EL (cell line): ENCODE measurements around the gene GUCY1A2.
"Not testable (repeated sequence)": the region's sequence is repeated elsewhere in the genome, so short reads cannot be mapped to it uniquely, and the experiment has no call there.

ENCODE experiments used
- DNase-seq: peaks from one replicate; pipeline ENCODE4 v3.0.0-alpha.2; 2016

The GUCY1A2 gene

GRCh38 chr11:106828976-106829375, 189.3 kb downstream of the GUCY1A2 start:
- DNase-seq: no peak

GRCh38 chr11:106828576-106828975, 189.7 kb downstream of the GUCY1A2 start:
- peak; percentile 1 for DNase-seq

- no peak for DNase-seq
Observed at GRCh38 chr11:106827687-106828086, 190.6 kb downstream of the GUCY1A2 start.

- DNase-seq: not testable (repeated sequence)
Observed at GRCh38 chr11:106826558-106826957, 191.7 kb downstream of the GUCY1A2 start.

GRCh38 chr11:106821826-106822225, 196.4 kb downstream of the GUCY1A2 start:
- no peak for DNase-seq

- DNase-seq: no peak
Observed at GRCh38 chr11:106821291-106821690, 197.0 kb downstream of the GUCY1A2 start.

GRCh38 chr11:106818443-106818842, 199.8 kb downstream of the GUCY1A2 start:
- no peak for DNase-seq

GRCh38 chr11:106815209-106815608, 203.1 kb downstream of the GUCY1A2 start:
- no peak for DNase-seq

GRCh38 chr11:106813806-106814205, 204.5 kb downstream of the GUCY1A2 start:
- DNase-seq: no peak

GRCh38 chr11:106794058-106794457, 224.2 kb downstream of the GUCY1A2 start:
- peak; percentile 6 for DNase-seq

- DNase-seq: no peak
Observed at GRCh38 chr11:106789406-106789805, 228.9 kb downstream of the GUCY1A2 start.

GRCh38 chr11:106787454-106787853, 230.8 kb downstream of the GUCY1A2 start:
- no peak for DNase-seq

GRCh38 chr11:106785913-106786650, 232.2 kb downstream of the GUCY1A2 start:
- no peak for DNase-seq

GRCh38 chr11:106777302-106777701, 241.0 kb downstream of the GUCY1A2 start:
- DNase-seq: not testable (repeated sequence)

- DNase-seq: no peak
Observed at GRCh38 chr11:106770489-106771085, 247.7 kb downstream of the GUCY1A2 start.

GRCh38 chr11:106765469-106766258, 252.6 kb downstream of the GUCY1A2 start:
- DNase-seq: no peak

GRCh38 chr11:106763501-106763900, 254.8 kb downstream of the GUCY1A2 start:
- no peak for DNase-seq

- no peak for DNase-seq
Observed at GRCh38 chr11:106761745-106762144, 256.5 kb downstream of the GUCY1A2 start.

- no peak for DNase-seq
Observed at GRCh38 chr11:106761240-106761639, 257.0 kb downstream of the GUCY1A2 start.

- DNase-seq: no peak
Observed at GRCh38 chr11:106748059-106748458, 270.2 kb downstream of the GUCY1A2 start.

GRCh38 chr11:106745941-106746340, 272.3 kb downstream of the GUCY1A2 start:
- DNase-seq: no peak

- no peak for DNase-seq
Observed at GRCh38 chr11:106733635-106734034, 284.6 kb downstream of the GUCY1A2 start.

- DNase-seq: no peak
Observed at GRCh38 chr11:106728859-106729258, 289.4 kb downstream of the GUCY1A2 start.

GRCh38 chr11:106728379-106728778, 289.9 kb downstream of the GUCY1A2 start:
- no peak for DNase-seq
